ENCODE results near the gene FIGLA. TPM values are rescaled to one million over a fixed set of nuclear protein-coding genes. Genes with fewer than 3 reads are reported as not detected.
A peak's percentile ranks its signal among the peaks of the same experiment; 100 is the strongest.

FIGLA gene
- total RNA-seq, 1 donor = not detected

- Histone ChIP-seq H3K4me1 (ENCODE audit: insufficient read depth, low read length) (no peaks in the 10 kb centered on the region), H3K27me3 (ENCODE audit: insufficient read depth, low read length) (peaks cover 8% of the 10 kb centered on the region)
- DNase-seq (ENCODE audit: insufficient read length, low spot score, missing footprints) = peak; percentile 11
Measured at GRCh38 chr2:70827388-70827787, 36.9 kb upstream of the FIGLA start.

GRCh38 chr2:70826696-70827350, 36.4 kb upstream of the FIGLA start:
- Histone ChIP-seq H3K36me3 (ENCODE audit: insufficient read depth, low read length) (no peaks in the 10 kb centered on the region), H3K27me3 (ENCODE audit: insufficient read depth, low read length) (peaks cover 8% of the 10 kb centered on the region), H3K4me2 (ENCODE audit: insufficient read depth, low read length) (no peak overlapping the region), H4K20me1 (ENCODE audit: insufficient read depth, low read length) (no peaks in the 10 kb centered on the region), H3K4me1 (ENCODE audit: insufficient read depth, low read length) (no peaks in the 10 kb centered on the region), H3K4me3 (ENCODE audit: insufficient read depth, low read length) (no peak overlapping the region), H3K27ac (ENCODE audit: low read depth, low read length) (no peak overlapping the region), H2AFZ (ENCODE audit: low read length) (no peak overlapping the region), H3K9me3 (ENCODE audit: low read depth, low read length) (no peaks in the 10 kb centered on the region), H3K79me2 (ENCODE audit: insufficient read depth, low read length) (no peaks in the 10 kb centered on the region)
- TF ChIP-seq, protein P1, sequence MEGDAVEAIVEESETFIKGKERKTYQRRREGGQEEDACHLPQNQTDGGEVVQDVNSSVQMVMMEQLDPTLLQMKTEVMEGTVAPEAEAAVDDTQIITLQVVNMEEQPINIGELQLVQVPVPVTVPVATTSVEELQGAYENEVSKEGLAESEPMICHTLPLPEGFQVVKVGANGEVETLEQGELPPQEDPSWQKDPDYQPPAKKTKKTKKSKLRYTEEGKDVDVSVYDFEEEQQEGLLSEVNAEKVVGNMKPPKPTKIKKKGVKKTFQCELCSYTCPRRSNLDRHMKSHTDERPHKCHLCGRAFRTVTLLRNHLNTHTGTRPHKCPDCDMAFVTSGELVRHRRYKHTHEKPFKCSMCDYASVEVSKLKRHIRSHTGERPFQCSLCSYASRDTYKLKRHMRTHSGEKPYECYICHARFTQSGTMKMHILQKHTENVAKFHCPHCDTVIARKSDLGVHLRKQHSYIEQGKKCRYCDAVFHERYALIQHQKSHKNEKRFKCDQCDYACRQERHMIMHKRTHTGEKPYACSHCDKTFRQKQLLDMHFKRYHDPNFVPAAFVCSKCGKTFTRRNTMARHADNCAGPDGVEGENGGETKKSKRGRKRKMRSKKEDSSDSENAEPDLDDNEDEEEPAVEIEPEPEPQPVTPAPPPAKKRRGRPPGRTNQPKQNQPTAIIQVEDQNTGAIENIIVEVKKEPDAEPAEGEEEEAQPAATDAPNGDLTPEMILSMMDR (IDR thresholded peaks at IDR 0.05; ENCODE audit: extremely low read depth, low read depth, low read length) = no peak
- DNase-seq (ENCODE audit: insufficient read length, low spot score, missing footprints) = peak; percentile 80

More at GRCh38 chr2:70827388-70827787, 36.9 kb upstream of the FIGLA start:
- H4K20me1 ChIP-seq (ENCODE audit: insufficient read depth, low read length) = no peaks in the 10 kb centered on the region
- H3K9me3 ChIP-seq (ENCODE audit: low read depth, low read length) = no peaks in the 10 kb centered on the region
- H3K79me2 ChIP-seq (ENCODE audit: insufficient read depth, low read length) = no peaks in the 10 kb centered on the region
- no peak overlapping the region for H2AFZ ChIP-seq (ENCODE audit: low read length)
- no peaks in the 10 kb centered on the region for H3K36me3 ChIP-seq (ENCODE audit: insufficient read depth, low read length)
- H3K27ac ChIP-seq (ENCODE audit: low read depth, low read length) = no peak overlapping the region
- no peak overlapping the region for H3K4me2 ChIP-seq (ENCODE audit: insufficient read depth, low read length)
- TF ChIP-seq, protein P1 (IDR thresholded peaks at IDR 0.05; ENCODE audit: extremely low read depth, low read depth, low read length) = no peak
- no peak overlapping the region for H3K4me3 ChIP-seq (ENCODE audit: insufficient read depth, low read length)

DNA sequence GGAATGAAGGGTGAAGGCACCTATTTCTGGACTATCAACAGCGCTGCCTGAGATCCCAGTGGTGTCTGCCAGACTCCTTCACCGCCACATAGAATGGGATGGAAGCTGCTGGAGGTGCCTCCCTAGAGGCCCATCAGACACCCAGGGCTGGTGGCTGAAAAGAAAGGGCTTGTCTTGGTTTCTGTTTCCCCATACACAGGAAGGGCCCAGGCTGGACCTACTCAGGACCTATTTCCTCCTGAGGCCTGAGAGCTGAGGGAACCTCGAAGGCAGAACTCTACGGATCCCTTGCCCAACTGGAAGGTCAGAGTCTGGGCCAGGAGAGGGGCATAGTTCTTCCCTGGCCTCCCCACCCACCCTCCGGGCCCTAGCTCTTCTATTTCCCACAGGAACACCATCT, 32.8 kb upstream of the FIGLA start:
- no peaks in the 10 kb centered on the region for H3K9me3 ChIP-seq (ENCODE audit: low read depth, low read length)
- H3K79me2 ChIP-seq (ENCODE audit: insufficient read depth, low read length) = no peaks in the 10 kb centered on the region
- no peaks in the 10 kb centered on the region for H3K4me1 ChIP-seq (ENCODE audit: insufficient read depth, low read length)
- H2AFZ ChIP-seq (ENCODE audit: low read length) = no peak overlapping the region
- H4K20me1 ChIP-seq (ENCODE audit: insufficient read depth, low read length) = no peaks in the 10 kb centered on the region
- TF ChIP-seq, protein P1 (IDR thresholded peaks at IDR 0.05; ENCODE audit: extremely low read depth, low read depth, low read length) = no peak
- peak; percentile 37 for DNase-seq (ENCODE audit: insufficient read length, low spot score, missing footprints)
- no peak overlapping the region for H3K4me3 ChIP-seq (ENCODE audit: insufficient read depth, low read length)
- no peak overlapping the region for H3K4me2 ChIP-seq (ENCODE audit: insufficient read depth, low read length)
- peaks cover 17% of the 10 kb centered on the region for H3K27me3 ChIP-seq (ENCODE audit: insufficient read depth, low read length)
- no peaks in the 10 kb centered on the region for H3K36me3 ChIP-seq (ENCODE audit: insufficient read depth, low read length)
- no peak overlapping the region for H3K27ac ChIP-seq (ENCODE audit: low read depth, low read length)

- H3K4me3 ChIP-seq (ENCODE audit: insufficient read depth, low read length) = no peak overlapping the region
- H2AFZ ChIP-seq (ENCODE audit: low read length) = no peak overlapping the region
- H4K20me1 ChIP-seq (ENCODE audit: insufficient read depth, low read length) = no peaks in the 10 kb centered on the region
- H3K4me1 ChIP-seq (ENCODE audit: insufficient read depth, low read length) = no peaks in the 10 kb centered on the region
- no peaks in the 10 kb centered on the region for H3K79me2 ChIP-seq (ENCODE audit: insufficient read depth, low read length)
- H3K36me3 ChIP-seq (ENCODE audit: insufficient read depth, low read length) = no peaks in the 10 kb centered on the region
- H3K9me3 ChIP-seq (ENCODE audit: low read depth, low read length) = no peaks in the 10 kb centered on the region
- no peak overlapping the region for H3K4me2 ChIP-seq (ENCODE audit: insufficient read depth, low read length)
- no peak overlapping the region for H3K27ac ChIP-seq (ENCODE audit: low read depth, low read length)
- TF ChIP-seq, protein P1 (IDR thresholded peaks at IDR 0.05; ENCODE audit: extremely low read depth, low read depth, low read length) = no peak
- peaks cover 19% of the 10 kb centered on the region for H3K27me3 ChIP-seq (ENCODE audit: insufficient read depth, low read length)
- DNase-seq (ENCODE audit: insufficient read length, low spot score, missing footprints) = peak; percentile 10
Measured at GRCh38 chr2:70822843-70823242, 32.4 kb upstream of the FIGLA start.

All from osteoblast (primary cell).